IPS-18c (cell line): ENCODE measurements around the gene PKP2.

ENCODE experiments used
- H3K4me3 ChIP-seq: 2 replicates; pipeline ENCODE4 v1.7.0; 2013; ENCODE audit warnings: low read depth, mild to moderate bottlenecking, low read length, moderate library complexity; ENCODE audit not compliant: insufficient read depth
- H3K9me3 ChIP-seq: one replicate; pipeline ENCODE4 v1.6.1; 2013; ENCODE audit warnings: mild to moderate bottlenecking, low read length, moderate library complexity; ENCODE audit not compliant: control insufficient read depth, insufficient read depth

Gene PKP2

DNA sequence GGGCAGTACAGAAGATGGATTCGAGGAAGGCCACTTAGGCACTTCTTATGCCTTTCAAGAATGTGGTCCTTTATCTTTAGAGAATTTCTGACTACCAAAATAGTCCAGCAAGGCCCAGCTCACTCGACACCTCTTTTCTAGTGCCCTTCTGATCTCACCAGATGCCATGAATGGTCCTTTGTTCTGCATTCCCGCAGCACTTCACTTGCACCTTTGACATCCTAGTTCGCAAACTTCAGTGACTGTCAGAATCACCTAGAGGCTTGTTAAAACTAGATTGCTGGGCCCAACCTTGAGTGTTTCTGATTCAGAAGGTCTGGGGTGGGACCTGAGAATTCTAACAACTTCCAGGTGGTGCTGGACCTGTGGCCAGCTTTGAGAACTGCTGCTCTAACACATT is 56.7 kb downstream of the PKP2 start:
- Histone ChIP-seq H3K4me3 (no peak overlapping the region), H3K9me3 (no peaks in the 10 kb centered on the region)

DNA sequence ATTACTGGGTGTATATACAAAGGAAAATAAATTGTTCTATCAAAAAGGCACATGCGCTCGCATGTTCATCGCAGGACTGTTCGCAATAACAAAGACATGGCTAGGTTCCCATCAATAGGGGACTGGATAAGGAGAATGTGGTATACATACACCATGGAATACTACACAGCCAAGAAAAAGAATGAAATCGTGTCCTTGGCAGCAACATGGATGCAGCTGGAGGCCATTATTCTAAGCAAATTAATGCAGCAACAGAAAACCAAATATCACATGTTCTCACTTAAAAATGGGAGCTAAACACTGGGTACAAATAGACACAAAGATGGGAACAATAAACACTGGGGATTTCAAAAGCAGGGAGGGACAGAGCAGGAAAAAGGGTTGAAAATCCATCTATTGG is 58.6 kb downstream of the PKP2 start:
- Histone ChIP-seq H3K4me3 (no peak overlapping the region), H3K9me3 (no peaks in the 10 kb centered on the region)

DNA sequence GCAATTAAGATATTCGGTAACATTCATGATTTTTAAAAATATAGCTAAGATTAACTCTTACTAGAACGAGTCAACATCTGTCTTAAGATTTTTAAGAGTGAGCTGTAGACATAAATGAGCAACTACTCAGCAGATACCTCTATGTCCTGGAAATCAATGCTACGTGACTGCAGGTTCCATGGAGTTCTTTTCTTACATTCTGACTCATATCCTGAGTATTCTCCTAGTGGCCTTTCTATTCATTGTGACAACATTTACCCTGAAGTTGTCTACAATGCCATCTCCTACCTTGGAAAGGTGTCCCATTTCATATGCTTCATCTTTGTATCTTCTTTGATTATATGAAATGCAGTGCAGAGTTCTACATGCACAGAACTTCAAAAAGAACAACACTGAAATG is 59.9 kb downstream of the PKP2 start:
- Histone ChIP-seq H3K4me3 (no peak overlapping the region), H3K9me3 (no peaks in the 10 kb centered on the region)

DNA sequence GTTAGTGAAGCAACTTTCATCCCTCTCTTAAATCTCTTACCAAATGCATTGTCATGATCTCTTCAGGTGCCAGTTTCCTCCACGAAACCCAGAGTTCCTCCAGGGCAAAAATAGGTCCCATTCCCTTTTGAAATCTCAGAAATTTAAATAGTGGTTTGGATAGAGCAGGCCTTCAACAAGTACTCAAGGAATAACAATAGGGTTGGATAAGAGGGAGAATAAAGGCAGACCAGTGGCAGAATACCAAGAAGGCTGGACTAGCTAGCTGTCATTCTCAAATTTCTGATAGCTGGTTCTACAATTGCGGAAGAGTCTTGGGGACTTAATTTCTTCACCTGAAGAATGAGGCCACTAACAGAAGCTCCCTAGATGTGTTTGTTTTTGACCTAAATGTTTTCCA is 62.5 kb downstream of the PKP2 start:
- H3K9me3 ChIP-seq, result no peaks in the 10 kb centered on the region

DNA sequence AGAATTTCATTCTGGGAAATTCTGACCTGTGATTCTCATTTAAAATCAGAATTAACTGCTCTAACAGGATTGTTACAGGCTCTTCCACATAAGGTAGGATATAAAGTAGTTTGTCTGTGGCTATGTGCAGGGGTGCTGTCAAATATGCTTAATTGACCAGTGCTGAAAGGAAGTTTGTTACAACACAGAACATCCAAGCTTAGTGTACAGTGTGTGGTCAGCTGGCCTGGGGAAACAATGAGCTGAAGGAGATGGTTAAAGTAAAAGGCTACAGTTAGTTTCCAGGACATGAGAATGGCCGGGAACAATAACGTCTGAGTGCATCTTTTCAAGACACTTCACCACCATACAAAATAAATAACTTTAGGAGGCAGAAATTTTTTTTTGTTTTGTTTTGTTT is 68.0 kb downstream of the PKP2 start:
- no peaks in the 10 kb centered on the region for H3K9me3 ChIP-seq
- H3K4me3 ChIP-seq, result no peak overlapping the region

More for the DNA sequence above, 62.5 kb downstream of the PKP2 start:
- H3K4me3 ChIP-seq, result no peak overlapping the region

DNA sequence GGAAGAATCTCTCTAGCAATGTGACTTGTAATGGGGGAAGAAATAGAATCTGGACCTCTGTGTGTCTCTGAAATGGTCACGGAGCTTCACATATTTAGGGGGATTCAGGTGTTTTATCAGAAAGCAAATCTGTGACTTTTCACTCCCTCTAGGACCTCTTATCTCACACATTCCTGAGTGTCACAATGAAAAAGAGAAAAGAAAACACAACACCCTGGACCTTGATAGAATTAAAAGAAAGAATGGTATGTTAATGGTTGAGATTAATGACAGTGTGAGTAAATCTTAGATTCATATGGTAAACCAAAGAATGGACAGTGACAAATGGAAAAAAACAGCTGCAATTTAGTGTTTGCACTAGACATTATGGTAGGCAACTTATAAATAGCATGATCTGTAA is 68.5 kb downstream of the PKP2 start:
- Histone ChIP-seq H3K4me3 (no peak overlapping the region), H3K9me3 (no peaks in the 10 kb centered on the region)

DNA sequence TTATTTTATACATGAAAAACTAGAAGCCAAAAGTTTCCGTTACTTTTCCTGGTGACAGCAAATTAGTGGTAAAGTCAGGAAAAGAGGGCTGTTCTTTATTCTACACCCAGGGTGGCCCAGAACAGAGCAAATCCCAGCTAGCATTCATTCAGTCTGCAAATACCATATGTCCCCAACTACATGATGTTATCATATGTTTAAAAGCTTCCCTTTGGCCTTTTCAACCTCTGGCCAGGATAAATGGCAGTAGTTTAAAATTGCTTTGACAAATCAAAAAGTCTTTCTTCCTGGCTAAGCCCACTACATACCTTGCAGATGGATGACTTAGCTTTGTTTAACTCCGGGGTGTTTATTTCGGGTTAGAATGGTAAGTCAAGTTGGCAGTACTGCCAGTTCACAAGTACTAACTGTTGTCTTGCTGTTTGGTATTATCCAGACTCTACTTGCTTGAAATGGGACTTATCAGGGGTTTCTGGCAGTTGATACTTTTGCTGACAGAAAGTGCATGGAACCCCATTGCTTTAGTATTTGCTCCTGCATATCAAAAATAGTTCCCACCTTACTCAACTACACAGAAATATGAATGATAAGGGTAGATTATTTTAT is 69.7 kb downstream of the PKP2 start:
- no peaks in the 10 kb centered on the region for H3K9me3 ChIP-seq
- H3K4me3 ChIP-seq, result no peak overlapping the region

DNA sequence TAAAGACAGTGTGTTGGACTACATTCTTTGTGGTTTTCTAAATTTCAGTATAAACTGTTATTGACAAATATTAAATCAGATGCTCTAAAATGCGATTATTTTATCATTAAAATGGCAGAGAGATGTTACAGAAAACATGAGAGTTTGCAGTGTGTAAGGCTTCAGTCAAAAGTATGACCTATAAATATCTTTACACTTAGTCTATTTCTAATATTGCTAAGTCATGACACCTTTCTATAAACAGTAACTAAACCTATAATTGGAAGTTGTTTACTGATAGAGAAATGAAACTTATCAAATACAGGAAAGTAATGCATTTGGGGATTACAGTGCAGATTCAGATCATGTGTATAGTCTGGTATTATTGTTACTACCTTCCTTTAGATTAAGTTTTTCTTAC is 72.0 kb downstream of the PKP2 start:
- Histone ChIP-seq H3K4me3 (no peak overlapping the region), H3K9me3 (no peaks in the 10 kb centered on the region)

DNA sequence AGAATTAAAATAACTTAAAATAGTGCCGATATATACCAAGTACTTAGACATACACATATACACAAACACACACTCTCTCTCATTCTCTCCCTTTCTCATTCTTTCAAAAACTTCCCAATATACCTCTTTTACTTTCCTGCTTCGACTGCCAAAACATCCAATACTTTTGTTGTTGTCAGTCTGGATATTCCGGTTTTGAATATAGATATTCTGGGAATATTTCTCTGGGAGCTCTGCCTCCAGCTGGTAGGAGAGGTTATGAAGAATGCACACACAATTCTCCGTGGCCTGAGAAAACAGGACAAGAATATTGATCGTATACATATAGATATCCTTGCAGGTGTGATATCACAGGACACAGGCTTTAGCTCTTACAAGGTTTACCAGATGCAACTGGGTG is 74.2 kb downstream of the PKP2 start:
- no peak overlapping the region for H3K4me3 ChIP-seq
- no peaks in the 10 kb centered on the region for H3K9me3 ChIP-seq

DNA sequence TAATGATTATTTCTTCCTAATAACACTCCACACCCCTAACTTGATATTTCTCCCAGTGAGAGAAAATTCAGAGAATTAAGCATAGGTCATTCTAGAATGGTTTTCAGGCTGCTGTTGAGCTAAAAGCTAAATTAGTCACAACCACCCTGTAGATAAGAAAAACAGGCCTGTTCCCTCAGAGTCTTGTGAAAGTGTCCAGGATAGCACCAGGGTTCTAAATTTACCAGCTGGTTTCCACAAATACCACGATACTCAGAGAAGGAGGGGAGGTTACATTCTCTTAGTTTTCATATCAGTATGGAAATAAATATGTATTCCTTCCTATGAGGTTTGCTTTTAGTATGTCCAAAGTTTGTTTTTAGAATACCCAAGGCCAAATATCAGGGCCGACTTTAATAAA is 74.9 kb downstream of the PKP2 start:
- no peak overlapping the region for H3K4me3 ChIP-seq

DNA sequence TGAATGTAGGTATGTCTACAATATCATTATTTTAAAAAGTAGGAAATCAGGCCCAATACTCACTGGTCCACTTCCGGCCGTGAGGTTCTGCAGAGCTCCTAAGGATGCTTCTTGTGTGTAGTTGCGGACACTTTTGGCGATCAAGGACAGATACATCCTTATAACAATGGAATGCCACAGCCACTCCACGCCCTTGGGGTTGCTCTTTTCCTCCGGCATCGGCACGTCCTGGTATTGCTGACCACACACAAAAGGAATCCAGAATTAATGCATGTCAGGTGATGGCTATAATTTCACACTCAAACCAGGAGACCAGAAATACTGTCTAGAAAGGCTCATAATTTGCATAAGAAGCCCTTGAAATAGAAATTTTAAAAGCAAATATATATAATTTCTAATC is 75.3 kb downstream of the PKP2 start:
- H3K4me3 ChIP-seq, result no peak overlapping the region
- H3K9me3 ChIP-seq, result no peaks in the 10 kb centered on the region

More for the DNA sequence above, 74.9 kb downstream of the PKP2 start:
- no peaks in the 10 kb centered on the region for H3K9me3 ChIP-seq

DNA sequence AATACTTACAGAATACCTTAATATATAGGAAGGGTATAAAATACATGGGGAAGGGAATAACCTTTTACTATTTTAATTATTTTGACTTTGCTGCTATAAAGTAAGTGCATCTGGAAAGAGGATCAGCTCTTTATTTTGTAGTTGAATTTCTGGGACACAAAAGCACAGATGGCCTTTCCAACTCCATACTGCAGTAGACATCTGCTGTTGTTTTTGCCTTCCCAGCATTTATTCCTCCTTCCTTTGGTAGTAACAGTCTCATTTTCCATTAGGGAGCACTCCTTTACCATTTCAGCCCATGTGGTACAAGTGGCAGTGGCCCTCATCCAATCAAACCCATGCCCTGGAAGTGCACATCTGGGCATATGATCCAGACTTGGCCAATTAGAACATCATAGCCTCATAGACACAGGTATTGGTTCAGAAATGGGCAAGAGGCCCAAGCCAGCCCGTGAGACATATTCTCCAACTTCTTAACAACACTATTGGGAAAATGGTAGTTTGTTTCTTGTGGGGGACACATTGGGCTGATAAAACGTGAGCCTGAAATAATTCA is 76.1 kb downstream of the PKP2 start:
- no peaks in the 10 kb centered on the region for H3K9me3 ChIP-seq
- H3K4me3 ChIP-seq, result no peak overlapping the region

DNA sequence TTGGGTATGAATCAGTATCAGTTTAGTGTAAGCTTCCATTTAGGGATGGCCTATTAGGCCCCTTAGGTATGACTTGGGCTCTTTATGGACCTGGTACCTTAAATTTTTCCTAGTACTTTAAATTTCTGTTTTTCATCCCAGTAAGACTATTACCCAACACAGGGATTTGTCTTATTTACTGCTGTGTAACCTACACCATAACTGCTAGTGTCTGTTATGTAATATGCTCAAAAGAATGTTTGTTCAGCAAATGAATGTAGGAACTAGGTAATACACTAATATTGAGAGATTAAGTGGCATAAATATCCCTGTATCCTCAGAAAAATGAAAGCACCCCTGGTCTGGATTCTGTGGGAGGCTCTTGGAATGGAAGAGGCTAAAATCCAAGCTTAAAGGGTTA is 77.2 kb downstream of the PKP2 start:
- no peak overlapping the region for H3K4me3 ChIP-seq

DNA sequence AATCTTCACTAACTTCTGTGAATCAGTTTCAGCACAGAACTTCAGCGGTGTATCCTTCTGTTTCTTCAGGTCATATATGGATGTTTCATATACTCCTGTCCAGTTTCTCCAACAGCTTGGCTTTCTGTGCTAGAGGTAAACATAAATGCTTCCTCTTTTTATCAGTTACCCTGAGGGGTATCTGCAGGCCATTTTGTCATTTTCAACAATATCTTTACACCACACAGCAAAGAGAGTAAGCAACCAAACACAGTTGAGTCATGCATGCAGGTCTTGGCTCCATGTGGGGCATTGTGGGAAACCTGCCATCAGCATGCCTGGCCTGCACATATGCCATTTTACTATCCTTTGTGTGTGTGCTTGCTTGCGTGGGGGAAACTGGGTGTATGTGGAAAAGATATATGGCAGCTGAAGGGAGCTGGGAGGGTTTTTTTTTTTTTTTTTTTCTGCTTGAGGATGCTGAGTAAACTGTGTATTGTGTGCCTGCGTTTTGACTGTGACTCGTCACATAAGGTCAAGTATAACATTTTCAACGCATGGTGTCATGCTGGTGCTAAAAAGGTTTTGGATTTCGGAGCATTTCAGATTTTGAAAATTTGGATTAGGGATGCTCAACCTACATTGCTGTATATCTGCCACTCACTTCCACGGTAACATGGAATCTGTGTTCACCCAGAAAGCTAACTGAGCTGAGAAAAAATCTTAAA is 84.7 kb downstream of the PKP2 start:
- H3K4me3 ChIP-seq, result no peak overlapping the region

More for the DNA sequence above, 77.2 kb downstream of the PKP2 start:
- H3K9me3 ChIP-seq, result no peaks in the 10 kb centered on the region

DNA sequence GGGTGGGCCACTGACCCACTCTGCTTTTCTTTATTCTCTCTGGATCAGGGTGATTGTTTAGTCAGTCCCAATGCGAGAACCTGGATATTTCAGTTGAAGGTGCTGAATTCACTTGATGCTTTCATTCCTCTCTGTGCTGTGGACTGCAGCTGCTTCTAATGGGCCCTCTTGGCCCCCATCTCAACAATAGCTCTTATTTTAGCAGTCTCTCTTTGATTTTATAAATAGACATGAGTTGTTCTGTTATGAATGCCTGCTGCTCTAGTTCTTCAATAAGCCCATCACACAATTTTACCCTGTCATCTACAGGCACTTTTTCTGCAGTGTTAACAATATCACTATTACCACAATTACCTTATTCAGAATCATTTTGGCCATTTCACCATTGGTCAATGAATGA is 86.7 kb downstream of the PKP2 start:
- Histone ChIP-seq H3K4me3 (no peak overlapping the region), H3K9me3 (peaks cover 2% of the 10 kb centered on the region)

More for the DNA sequence above, 84.7 kb downstream of the PKP2 start:
- peaks cover 2% of the 10 kb centered on the region for H3K9me3 ChIP-seq

DNA sequence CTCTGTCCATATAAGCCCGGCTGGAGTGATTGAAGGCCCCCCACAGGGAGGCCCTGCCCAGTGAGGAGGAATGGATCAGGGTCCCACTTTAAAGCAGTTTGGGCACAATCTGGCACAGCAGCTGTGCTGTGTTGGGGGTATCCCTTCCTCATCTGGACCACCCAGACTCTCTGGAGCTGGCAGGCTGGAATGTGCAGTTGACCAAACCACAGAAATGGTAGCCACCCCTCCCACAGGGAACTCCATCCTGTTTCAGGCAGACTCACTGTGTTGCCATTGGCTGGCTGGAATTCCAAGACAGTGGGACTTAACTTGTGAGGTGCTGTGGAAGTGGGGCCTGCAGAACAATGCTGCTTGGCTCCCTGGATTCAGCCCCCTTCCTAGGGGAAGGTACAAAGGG is 87.4 kb downstream of the PKP2 start:
- H3K9me3 ChIP-seq, result peaks cover 2% of the 10 kb centered on the region
- H3K4me3 ChIP-seq, result no peak overlapping the region

DNA sequence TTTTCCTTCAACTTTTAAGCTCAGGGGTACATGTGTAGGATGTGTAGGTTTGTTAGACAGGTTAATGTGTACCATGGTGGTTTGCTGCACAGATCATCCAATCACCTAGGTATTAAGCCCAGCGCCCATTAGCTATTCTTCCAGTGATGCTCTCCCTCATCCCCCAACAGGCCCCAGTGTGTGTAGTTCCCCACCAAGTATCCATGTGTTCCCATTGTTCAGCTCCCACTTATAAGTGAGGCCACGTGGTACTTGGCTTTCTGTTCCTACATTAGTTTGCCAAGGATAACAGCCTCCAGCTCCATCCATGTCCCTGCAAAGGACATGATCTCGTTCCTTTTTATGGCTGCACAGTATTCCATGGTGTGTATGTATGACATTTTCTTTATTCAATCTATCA is 92.3 kb downstream of the PKP2 start:
- H3K9me3 ChIP-seq, result peaks cover 2% of the 10 kb centered on the region
- no peak overlapping the region for H3K4me3 ChIP-seq

DNA sequence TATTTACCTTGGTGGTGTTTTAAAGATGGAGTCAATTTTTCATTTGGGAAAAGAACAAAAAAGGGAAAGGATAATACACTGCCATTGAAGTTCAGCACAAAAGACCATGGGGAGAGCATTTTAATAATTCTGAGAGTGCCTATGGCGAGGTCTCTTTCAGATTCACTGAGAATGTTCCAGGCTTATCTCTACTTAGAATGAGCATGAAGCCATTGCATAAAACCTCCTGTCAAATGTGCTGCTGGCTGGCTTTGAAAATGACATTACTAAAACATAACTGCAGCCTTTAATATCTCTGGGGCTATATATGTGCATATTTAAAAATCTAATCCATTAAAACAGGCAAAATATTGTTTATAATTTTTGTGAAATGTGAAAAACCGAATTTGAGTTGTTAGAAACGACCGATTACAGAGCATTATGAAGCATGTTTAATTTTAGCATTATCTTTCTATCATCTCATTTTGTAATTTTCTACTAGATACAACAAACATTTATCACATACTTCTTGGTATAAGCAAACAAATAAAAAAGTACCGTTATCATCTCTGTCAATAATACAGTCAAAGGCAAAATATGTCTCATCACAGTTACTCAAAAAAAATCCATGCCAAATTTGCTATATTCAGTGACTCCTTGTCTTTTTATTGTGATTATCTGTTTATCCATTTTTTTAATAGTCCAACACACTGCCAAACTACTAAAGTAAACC is 95.2 kb downstream of the PKP2 start:
- H3K9me3 ChIP-seq, result no peaks in the 10 kb centered on the region
- H3K4me3 ChIP-seq, result no peak overlapping the region
